ENCODE results near the gene RIF1. TPM values are rescaled to one million over a fixed set of nuclear protein-coding genes. Genes with fewer than 3 reads are reported as not detected.
"Not testable (repeated sequence)": the region's sequence is repeated elsewhere in the genome, so short reads cannot be mapped to it uniquely, and the experiment has no call there.

The RIF1 gene
- polyA plus RNA-seq, 1 donor: 89.3 TPM

- no peak for DNase-seq
Observed at GRCh38 chr2:151417650-151418049, 7.9 kb downstream of the RIF1 start.

- not testable (repeated sequence) for DNase-seq
Observed at GRCh38 chr2:151421681-151422080, 12.0 kb downstream of the RIF1 start.

- DNase-seq: no peak
Observed at GRCh38 chr2:151422917-151423439, 13.3 kb downstream of the RIF1 start.

GRCh38 chr2:151423760-151424159 is 14.1 kb downstream of the RIF1 start:
- DNase-seq: no peak

- peak; percentile 2 for DNase-seq
Observed at GRCh38 chr2:151437630-151438029, 27.9 kb downstream of the RIF1 start.

GRCh38 chr2:151438506-151438905 is 28.8 kb downstream of the RIF1 start:
- DNase-seq: no peak

- no peak for DNase-seq
Observed at GRCh38 chr2:151439127-151439526, 29.4 kb downstream of the RIF1 start.

- DNase-seq: peak; percentile 23
Observed at GRCh38 chr2:151459358-151459757, 49.7 kb downstream of the RIF1 start.

GRCh38 chr2:151465771-151466170 is 56.1 kb downstream of the RIF1 start:
- no peak for DNase-seq

GRCh38 chr2:151470556-151470955 is 60.9 kb downstream of the RIF1 start:
- no peak for DNase-seq

GRCh38 chr2:151472966-151473365 is 63.3 kb downstream of the RIF1 start:
- DNase-seq: no peak

- DNase-seq: no peak
Observed at GRCh38 chr2:151475071-151475470, 65.4 kb downstream of the RIF1 start.

- DNase-seq: no peak
Observed at GRCh38 chr2:151476287-151476686, 66.6 kb downstream of the RIF1 start.

- DNase-seq: no peak
Observed at GRCh38 chr2:151478011-151478410, 68.3 kb downstream of the RIF1 start.

- DNase-seq: no peak
Observed at GRCh38 chr2:151481744-151482143, 72.0 kb downstream of the RIF1 start.

GRCh38 chr2:151482171-151482725 is 72.5 kb downstream of the RIF1 start:
- no peak for DNase-seq

- DNase-seq: no peak
Observed at GRCh38 chr2:151483546-151483945, 73.8 kb downstream of the RIF1 start.

GRCh38 chr2:151484100-151484499 is 74.4 kb downstream of the RIF1 start:
- DNase-seq: no peak

GRCh38 chr2:151486053-151486452 is 76.4 kb downstream of the RIF1 start:
- DNase-seq: no peak

GRCh38 chr2:151490276-151490675 is 80.6 kb downstream of the RIF1 start:
- no peak for DNase-seq

- no peak for DNase-seq
Observed at GRCh38 chr2:151491496-151491895, 81.8 kb downstream of the RIF1 start.

- DNase-seq: no peak
Observed at GRCh38 chr2:151498178-151498577, 88.5 kb downstream of the RIF1 start.

- no peak for DNase-seq
Observed at GRCh38 chr2:151506170-151506569, 96.5 kb downstream of the RIF1 start.

GRCh38 chr2:151508519-151508918 is 98.8 kb downstream of the RIF1 start:
- no peak for DNase-seq

GRCh38 chr2:151518802-151519201 is 109.1 kb downstream of the RIF1 start:
- no peak for DNase-seq
